K562 (cell line): Measurements from ENCODE around the gene C1QTNF12. TPM values are rescaled to one million over a fixed set of nuclear protein-coding genes. Genes with fewer than 3 reads are reported as not detected.

Experiments used
- ARHGAP35 ChIP-seq: fragments of 450-650 bp; IDR thresholded peaks from 2 replicates; pipeline ENCODE4 v1.6.1; 2018; ENCODE audit not compliant: partially characterized antibody
- CREB1 ChIP-seq, 2 experiments: sonication (generic) in 1 of 2; formaldehyde crosslinking in 1 of 2; IDR thresholded peaks; 2 replicates each; pipeline versions ENCODE4 v1.6.1 to v1.8.0; 2012 to 2022; ENCODE audit warnings: inconsistent platforms in 1 of 2, mild to moderate bottlenecking in 1 of 2, missing genetic modification reagents in 1 of 2, moderate library complexity in 1 of 2
- EP400 ChIP-seq: fragments of 450-650 bp; IDR thresholded peaks from 2 replicates; pipeline ENCODE4 v1.6.1; 2017; ENCODE audit warnings: antibody characterized with exemption, mild to moderate bottlenecking, moderate library complexity
- FOXA3 ChIP-seq, 2 experiments: fragments of 450-650 bp in 1 of 2; sonication (generic) in 1 of 2; formaldehyde crosslinking; IDR thresholded peaks in 1 of 2; conservative IDR thresholded peaks in 1 of 2; 2 replicates each; pipeline versions ENCODE4 v1.4.0 to v1.8.0; 2020 to 2022; ENCODE audit warnings: mild to moderate bottlenecking in 2 of 2, missing genetic modification reagents in 1 of 2
- GMEB1 ChIP-seq: fragments of 250-450 bp; sonication (Bioruptor Pico); IDR thresholded peaks from 2 replicates; pipeline ENCODE4 v1.4.0; 2020; ENCODE audit warnings: mild to moderate bottlenecking
- GTF2A2 ChIP-seq: IDR thresholded peaks from 2 replicates; pipeline ENCODE4 v1.6.1; 2016; ENCODE audit warnings: mild to moderate bottlenecking, missing genetic modification characterization, missing compliant biosample characterization
- HLTF ChIP-seq: fragments of 450-650 bp; IDR thresholded peaks from 2 replicates; pipeline ENCODE4 v1.6.1; 2016
- MAFG ChIP-seq: fragments of 450-650 bp; conservative IDR thresholded peaks from 2 replicates; pipeline ENCODE4 v1.6.1; 2016; ENCODE audit warnings: missing genetic modification characterization, missing compliant biosample characterization
- MTA3 ChIP-seq: fragments of 450-650 bp; formaldehyde crosslinking; IDR thresholded peaks from 2 replicates; pipeline ENCODE4 v1.6.1; 2017; ENCODE audit warnings: mild to moderate bottlenecking, borderline replicate concordance
- NR3C1 ChIP-seq: sonication (generic); formaldehyde crosslinking; IDR thresholded peaks from 2 replicates; pipeline ENCODE4 v1.8.1; 2022; ENCODE audit warnings: missing genetic modification reagents
- TCFL5 ChIP-seq: fragments of 250-450 bp; sonication (Bioruptor Pico); conservative IDR thresholded peaks from 2 replicates; pipeline ENCODE4 v1.6.1; 2021; ENCODE audit warnings: mild to moderate bottlenecking, moderate library complexity, matching md5 sums
- ZBTB17 ChIP-seq: fragments of 450-650 bp; formaldehyde crosslinking; IDR thresholded peaks from 2 replicates; pipeline ENCODE4 v1.4.0; 2020; ENCODE audit warnings: mild to moderate bottlenecking
- ZC3H8 ChIP-seq: fragments of 450-650 bp; IDR thresholded peaks from 2 replicates; pipeline ENCODE4 v1.6.1; 2017
- ZFP36 ChIP-seq: fragments of 150-350 bp; IDR thresholded peaks from 2 replicates; pipeline ENCODE4 v1.6.1; 2018; ENCODE audit warnings: low read length, low read depth; ENCODE audit not compliant: partially characterized antibody
- ZNF316 ChIP-seq: fragments of 450-650 bp; IDR thresholded peaks from 2 replicates; pipeline ENCODE4 v1.6.1; 2016
- ZNF77 ChIP-seq: fragments of 250-450 bp; sonication (Bioruptor Pico); IDR thresholded peaks from 2 replicates; pipeline ENCODE4 v1.5.0; 2020
- polyA plus RNA-seq, 8 experiments: library from polyadenylated mRNA; depleted of rRNA in 4 of 8; stranded (reverse) in 5 of 8; unstranded in 3 of 8; fragments of >200 nt; fragmentation: Nextera tagmentation in 2 of 8; fragmentation: Illumina TruSeq in 1 of 8; extraction: Ambion mirVana in 2 of 8; extraction: Trizol in 1 of 8; gene quantifications; 2 replicates each; pipeline versions ENCODE4 v1.2.1 to v1.2.3, GENCODE V29; 2011 to 2014; ENCODE audit warnings: inconsistent platforms in 1 of 8, missing spikeins in 1 of 8
- total RNA-seq, 7 experiments: library from RNA; depleted of rRNA in 6 of 7; stranded (reverse); fragments of >200 nt in 6 of 7; fragmentation: Illumina TruSeq in 2 of 7; extraction: Trizol in 2 of 7; gene quantifications; 2 replicates each; pipeline versions ENCODE4 v1.2.1 to v1.2.3, GENCODE V29; 2011 to 2021; ENCODE audit warnings: low replicate concordance in 1 of 7
- TF ChIP-seq, protein P1 (sequence below), 2 experiments: fragments of 200-800 bp in 1 of 2; sonication (Bioruptor generic) in 1 of 2; sonication (generic) in 1 of 2; formaldehyde crosslinking in 1 of 2; IDR thresholded peaks in 1 of 2; conservative IDR thresholded peaks in 1 of 2; 2 replicates each; pipeline versions ENCODE4 v1.5.0 to v1.6.1; 2016 to 2020; ENCODE audit warnings: missing compliant biosample characterization in 1 of 2, missing genetic modification characterization in 1 of 2, missing genetic modification reagents in 1 of 2
- TF ChIP-seq, protein P2 (sequence below): fragments of 250-450 bp; sonication (Bioruptor Pico); IDR thresholded peaks from 2 replicates; pipeline ENCODE4 v1.8.0; 2021; ENCODE audit warnings: borderline replicate concordance, mild to moderate bottlenecking, moderate library complexity; ENCODE audit not compliant: poor library complexity, severe bottlenecking
- TF ChIP-seq, protein P3 (sequence below): fragments of 450-650 bp; formaldehyde crosslinking; IDR thresholded peaks from 2 replicates; pipeline ENCODE4 v1.4.0; 2022; ENCODE audit warnings: missing genetic modification characterization
- TF ChIP-seq, protein P4 (sequence below): fragments of 450-650 bp; IDR thresholded peaks from 2 replicates; pipeline ENCODE4 v1.6.1; 2016; ENCODE audit warnings: borderline replicate concordance

Gene C1QTNF12
- total and polyA plus RNA-seq, 9 of the 15 experiments (the other 6 are each of a cell fraction or from before 2014, with no cell fraction given) = 0.11 to 4.3 (median 0.93) TPM; not detected in 3

DNA sequence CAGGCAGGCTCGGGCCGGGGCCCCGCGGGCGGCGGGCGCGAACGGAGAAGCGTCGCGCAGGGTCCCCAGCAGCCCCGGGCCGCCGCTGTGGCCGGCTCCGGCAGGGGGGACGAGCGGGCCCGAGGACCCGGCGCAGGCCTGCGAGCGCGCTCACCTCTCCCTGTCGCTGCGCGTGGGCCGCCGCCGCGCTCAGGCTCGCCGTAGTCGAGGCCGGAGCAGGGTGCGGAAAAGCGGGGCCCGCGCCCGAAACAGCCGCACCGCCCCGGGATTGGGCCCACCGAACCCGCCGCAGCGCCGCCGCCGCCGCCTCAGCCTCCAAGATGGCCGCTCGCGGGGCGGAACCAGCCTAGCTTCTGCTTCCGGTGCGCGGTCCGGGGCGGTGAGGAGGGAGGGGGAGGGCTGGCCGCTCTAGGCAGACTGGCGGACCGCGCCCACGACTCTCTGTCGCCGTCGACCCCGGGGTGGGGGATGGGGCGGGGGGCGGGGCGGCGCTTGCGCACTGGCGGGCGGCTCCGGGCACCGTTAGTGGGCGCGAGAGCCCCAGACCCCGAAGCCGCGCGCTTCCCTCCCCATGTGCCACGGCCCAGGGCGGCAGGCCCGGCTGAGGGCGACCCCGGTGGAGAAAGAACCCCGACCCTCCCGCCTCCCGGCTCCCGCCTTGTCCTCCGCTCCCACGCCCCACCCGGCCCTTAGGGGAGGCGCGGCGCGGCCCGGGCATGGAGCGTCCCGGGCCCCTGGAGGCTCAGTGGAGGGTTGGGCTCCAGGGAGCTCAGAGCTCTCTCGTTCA lies 27.2 kb upstream of the C1QTNF12 start, which contains the start of gene UBE2J2 (continued):
- TF ChIP-seq, protein P1, sequence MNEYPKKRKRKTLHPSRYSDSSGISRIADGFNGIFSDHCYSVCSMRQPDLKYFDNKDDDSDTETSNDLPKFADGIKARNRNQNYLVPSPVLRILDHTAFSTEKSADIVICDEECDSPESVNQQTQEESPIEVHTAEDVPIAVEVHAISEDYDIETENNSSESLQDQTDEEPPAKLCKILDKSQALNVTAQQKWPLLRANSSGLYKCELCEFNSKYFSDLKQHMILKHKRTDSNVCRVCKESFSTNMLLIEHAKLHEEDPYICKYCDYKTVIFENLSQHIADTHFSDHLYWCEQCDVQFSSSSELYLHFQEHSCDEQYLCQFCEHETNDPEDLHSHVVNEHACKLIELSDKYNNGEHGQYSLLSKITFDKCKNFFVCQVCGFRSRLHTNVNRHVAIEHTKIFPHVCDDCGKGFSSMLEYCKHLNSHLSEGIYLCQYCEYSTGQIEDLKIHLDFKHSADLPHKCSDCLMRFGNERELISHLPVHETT (CRISPR knock-in tag; conservative IDR thresholded peaks at IDR 0.05 in 1 of 2, IDR thresholded peaks at IDR 0.05 in 1 of 2) = peak in 1 of 2 experiments; percentile 100; a peak in 2 of 4 replicates
- no peak for TF ChIP-seq ZC3H8
- TF ChIP-seq, protein P2, sequence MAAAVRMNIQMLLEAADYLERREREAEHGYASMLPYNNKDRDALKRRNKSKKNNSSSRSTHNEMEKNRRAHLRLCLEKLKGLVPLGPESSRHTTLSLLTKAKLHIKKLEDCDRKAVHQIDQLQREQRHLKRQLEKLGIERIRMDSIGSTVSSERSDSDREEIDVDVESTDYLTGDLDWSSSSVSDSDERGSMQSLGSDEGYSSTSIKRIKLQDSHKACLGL = no peak
- TF ChIP-seq ZNF316 = no peak
- TF ChIP-seq ARHGAP35 = no peak
- peak; percentile 44 for TF ChIP-seq MTA3
- TF ChIP-seq EP400 = peak; percentile 54; the same call in 1 of the 2 replicates
- no peak for TF ChIP-seq ZFP36
- no peak for TF ChIP-seq TCFL5 (CRISPR knock-in tag)
- TF ChIP-seq HLTF = 0 out of 2 replicates have a peak, but pooled peaks have one; percentile 13
- TF ChIP-seq MAFG (tag) = no peak
- TF ChIP-seq ZBTB17 (CRISPR knock-in tag) = no peak
- no peak for TF ChIP-seq GTF2A2 (tag)
- peak; percentile 66 for TF ChIP-seq GMEB1
- TF ChIP-seq CREB1 (IDR thresholded peaks at IDR 0.05) = no peak; the same call in 1 of the 2 replicates
- TF ChIP-seq CREB1 (CRISPR knock-in tag; IDR thresholded peaks at IDR 0.05) = peak; percentile 53
- TF ChIP-seq NR3C1 (CRISPR knock-in tag) = 0 out of 2 replicates have a peak, but pooled peaks have one; percentile 30
- TF ChIP-seq, protein P3, sequence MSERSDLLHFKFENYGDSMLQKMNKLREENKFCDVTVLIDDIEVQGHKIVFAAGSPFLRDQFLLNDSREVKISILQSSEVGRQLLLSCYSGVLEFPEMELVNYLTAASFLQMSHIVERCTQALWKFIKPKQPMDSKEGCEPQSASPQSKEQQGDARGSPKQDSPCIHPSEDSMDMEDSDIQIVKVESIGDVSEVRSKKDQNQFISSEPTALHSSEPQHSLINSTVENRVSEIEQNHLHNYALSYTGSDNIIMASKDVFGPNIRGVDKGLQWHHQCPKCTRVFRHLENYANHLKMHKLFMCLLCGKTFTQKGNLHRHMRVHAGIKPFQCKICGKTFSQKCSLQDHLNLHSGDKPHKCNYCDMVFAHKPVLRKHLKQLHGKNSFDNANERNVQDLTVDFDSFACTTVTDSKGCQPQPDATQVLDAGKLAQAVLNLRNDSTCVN (CRISPR knock-in tag) = no peak
- TF ChIP-seq, protein P4, sequence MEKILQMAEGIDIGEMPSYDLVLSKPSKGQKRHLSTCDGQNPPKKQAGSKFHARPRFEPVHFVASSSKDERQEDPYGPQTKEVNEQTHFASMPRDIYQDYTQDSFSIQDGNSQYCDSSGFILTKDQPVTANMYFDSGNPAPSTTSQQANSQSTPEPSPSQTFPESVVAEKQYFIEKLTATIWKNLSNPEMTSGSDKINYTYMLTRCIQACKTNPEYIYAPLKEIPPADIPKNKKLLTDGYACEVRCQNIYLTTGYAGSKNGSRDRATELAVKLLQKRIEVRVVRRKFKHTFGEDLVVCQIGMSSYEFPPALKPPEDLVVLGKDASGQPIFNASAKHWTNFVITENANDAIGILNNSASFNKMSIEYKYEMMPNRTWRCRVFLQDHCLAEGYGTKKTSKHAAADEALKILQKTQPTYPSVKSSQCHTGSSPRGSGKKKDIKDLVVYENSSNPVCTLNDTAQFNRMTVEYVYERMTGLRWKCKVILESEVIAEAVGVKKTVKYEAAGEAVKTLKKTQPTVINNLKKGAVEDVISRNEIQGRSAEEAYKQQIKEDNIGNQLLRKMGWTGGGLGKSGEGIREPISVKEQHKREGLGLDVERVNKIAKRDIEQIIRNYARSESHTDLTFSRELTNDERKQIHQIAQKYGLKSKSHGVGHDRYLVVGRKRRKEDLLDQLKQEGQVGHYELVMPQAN = peak; percentile 52; the same call in 1 of the 2 replicates
- TF ChIP-seq FOXA3 (CRISPR knock-in tag; conservative IDR thresholded peaks at IDR 0.05 in 1 of 2, IDR thresholded peaks at IDR 0.05 in 1 of 2) = peak in 1 of 2 experiments; percentile 58; a peak in 2 of 4 replicates
- TF ChIP-seq ZNF77 (CRISPR knock-in tag) = no peak
